H9 (cell line): ENCODE measurements around the gene CLPSL1. TPM values are rescaled to one million over a fixed set of nuclear protein-coding genes. Genes with fewer than 3 reads are reported as not detected.

Source experiments
- DNase-seq: peaks from one replicate; pipeline ENCODE4 v3.0.0-alpha.2; 2017
- H2AFZ ChIP-seq: one replicate; pipeline ENCODE4 v1.6.1; 2013; ENCODE audit warnings: mild to moderate bottlenecking, low read length, control low read depth, moderate library complexity
- H2AK5ac ChIP-seq: 2 replicates; pipeline ENCODE4 v1.6.1; 2013; ENCODE audit warnings: low read length, control low read depth, mixed read lengths; ENCODE audit not compliant: insufficient read length
- H2BK120ac ChIP-seq: one replicate; pipeline ENCODE4 v1.6.1; 2013; ENCODE audit warnings: low read depth, mild to moderate bottlenecking, low read length, control low read depth, inconsistent platforms; ENCODE audit not compliant: poor library complexity, severe bottlenecking
- H2BK12ac ChIP-seq: 2 replicates; pipeline ENCODE4 v1.6.1; 2013; ENCODE audit warnings: low read length, control low read depth, mixed read lengths, low read depth; ENCODE audit not compliant: insufficient read length
- H2BK15ac ChIP-seq: 2 replicates; pipeline ENCODE4 v1.6.1; 2013; ENCODE audit warnings: low read depth, low read length, control low read depth
- H2BK20ac ChIP-seq: one replicate; pipeline ENCODE4 v1.6.1; 2013; ENCODE audit warnings: low read depth, mild to moderate bottlenecking, low read length, control low read depth, inconsistent platforms; ENCODE audit not compliant: poor library complexity, severe bottlenecking
- H2BK5ac ChIP-seq: 2 replicates; pipeline ENCODE4 v1.6.1; 2013; ENCODE audit warnings: low read length, control low read depth, mixed read lengths; ENCODE audit not compliant: insufficient read length
- H3K14ac ChIP-seq: 2 replicates; pipeline ENCODE4 v1.6.1; 2013; ENCODE audit warnings: low read length, control low read depth; ENCODE audit not compliant: insufficient read depth
- H3K18ac ChIP-seq: 2 replicates; pipeline ENCODE4 v1.6.1; 2013; ENCODE audit warnings: low read depth, mild to moderate bottlenecking, mixed read lengths, low read length, control low read depth; ENCODE audit not compliant: insufficient read length
- H3K23ac ChIP-seq: 2 replicates; pipeline ENCODE4 v1.6.1; 2013; ENCODE audit warnings: low read length, control low read depth, mixed read lengths, low read depth; ENCODE audit not compliant: insufficient read length
- H3K23me2 ChIP-seq: 2 replicates; pipeline ENCODE4 v1.6.1; 2013; ENCODE audit warnings: low read depth, mild to moderate bottlenecking, mixed read lengths, low read length, control low read depth; ENCODE audit not compliant: insufficient read length, poor library complexity, severe bottlenecking
- H3K27ac ChIP-seq: 2 replicates; pipeline ENCODE4 v1.5.1; 2013; ENCODE audit warnings: low read length, control low read depth, mixed read lengths, low read depth; ENCODE audit not compliant: insufficient read length
- H3K27me3 ChIP-seq: 2 replicates; pipeline ENCODE4 v1.6.1; 2013; ENCODE audit warnings: low read length, control low read depth, inconsistent platforms; ENCODE audit not compliant: insufficient read depth
- H3K4ac ChIP-seq: 2 replicates; pipeline ENCODE4 v1.6.1; 2013; ENCODE audit warnings: low read depth, mild to moderate bottlenecking, control low read depth, inconsistent platforms, low read length, moderate library complexity
- H3K4me1 ChIP-seq: 2 replicates; pipeline ENCODE4 v1.6.1; 2013; ENCODE audit warnings: low read length, control low read depth, inconsistent platforms; ENCODE audit not compliant: insufficient read depth
- H3K4me2 ChIP-seq: 2 replicates; pipeline ENCODE4 v1.6.1; 2013; ENCODE audit warnings: low read length, control low read depth, mixed read lengths; ENCODE audit not compliant: insufficient read length, insufficient read depth
- H3K56ac ChIP-seq: 2 replicates; pipeline ENCODE4 v1.6.1; 2013; ENCODE audit warnings: low read depth, mild to moderate bottlenecking, mixed read lengths, low read length, control low read depth; ENCODE audit not compliant: insufficient read length
- H3K79me1 ChIP-seq: 2 replicates; pipeline ENCODE4 v1.6.1; 2013; ENCODE audit warnings: low read depth, mild to moderate bottlenecking, moderate library complexity, low read length, control low read depth, inconsistent platforms; ENCODE audit not compliant: insufficient read depth, poor library complexity, severe bottlenecking
- H3K79me2 ChIP-seq: 2 replicates; pipeline ENCODE4 v1.6.1; 2013; ENCODE audit warnings: low read length, control low read depth, inconsistent platforms; ENCODE audit not compliant: insufficient read depth
- H3K9ac ChIP-seq: 2 replicates; pipeline ENCODE4 v1.6.1; 2013; ENCODE audit warnings: low read length, control low read depth, mixed read lengths; ENCODE audit not compliant: insufficient read length; ENCODE audit errors: extremely low read depth
- H3K9me3 ChIP-seq: one replicate; pipeline ENCODE4 v1.6.1; 2013; ENCODE audit warnings: low read depth, low read length, inconsistent platforms; ENCODE audit not compliant: control insufficient read depth
- H3T11ph ChIP-seq: one replicate; pipeline ENCODE4 v1.6.1; 2013; ENCODE audit warnings: mild to moderate bottlenecking, low read length, control low read depth, inconsistent platforms
- H4K20me1 ChIP-seq: one replicate; pipeline ENCODE4 v1.6.1; 2013; ENCODE audit not compliant: control insufficient read depth, insufficient read length, insufficient read depth
- H4K5ac ChIP-seq: 2 replicates; pipeline ENCODE4 v1.6.1; 2013; ENCODE audit warnings: low read depth, mild to moderate bottlenecking, mixed read lengths, low read length, control low read depth; ENCODE audit not compliant: insufficient read length
- H4K8ac ChIP-seq: replicated peaks from 2 replicates; pipeline ENCODE4 v1.6.1; 2013; ENCODE audit warnings: low read length, control low read depth, mixed read lengths, low read depth; ENCODE audit not compliant: insufficient read length
- H4K91ac ChIP-seq: 2 replicates; pipeline ENCODE4 v1.6.1; 2013; ENCODE audit warnings: low read depth, mild to moderate bottlenecking, moderate library complexity, mixed read lengths, low read length, control low read depth; ENCODE audit not compliant: insufficient read length
- H3K27ac Mint-ChIP-seq, 3 experiments: 2 replicates in 2 of 3; 3 replicates in 1 of 3; pipeline ENCODE4 v1.8.0; 2020 to 2021; ENCODE audit warnings: mixed read lengths in 3 of 3, mild to moderate bottlenecking in 1 of 3, moderate library complexity in 1 of 3
- H3K27me3 Mint-ChIP-seq: 2 replicates; pipeline ENCODE4 v1.8.0; 2021; ENCODE audit warnings: low read depth, mild to moderate bottlenecking, moderate library complexity, mixed read lengths
- H3K36me3 Mint-ChIP-seq, 3 experiments: 2 replicates in 2 of 3; 3 replicates in 1 of 3; pipeline ENCODE4 v1.8.0; 2020 to 2021; ENCODE audit warnings: low read depth in 3 of 3, mixed read lengths in 3 of 3; ENCODE audit not compliant: insufficient read depth in 1 of 3
- H3K4me1 Mint-ChIP-seq, 2 experiments: 2 replicates each; pipeline ENCODE4 v1.8.0; 2020; ENCODE audit warnings: mixed read lengths in 2 of 2
- H3K4me3 Mint-ChIP-seq, 2 experiments: 2 replicates in 1 of 2; 3 replicates in 1 of 2; pipeline ENCODE4 v1.8.0; 2020 to 2021; ENCODE audit warnings: mild to moderate bottlenecking in 2 of 2, mixed read lengths in 2 of 2, moderate library complexity in 1 of 2
- H3K9me3 Mint-ChIP-seq, 2 experiments: 2 replicates in 1 of 2; 3 replicates in 1 of 2; pipeline ENCODE4 v1.8.0; 2020; ENCODE audit warnings: mild to moderate bottlenecking in 2 of 2, mixed read lengths in 2 of 2, moderate library complexity in 1 of 2
- WGBS: extraction: QIAGEN DNeasy Blood & Tissue Kit; methylation state at CpG from one replicate; pipeline ENCODE4 v1.1.7; 2013; ENCODE audit warnings: missing lambda C conversion rate, low lambda C conversion rate, mixed read lengths; ENCODE audit not compliant: insufficient read length; ENCODE audit errors: extremely low coverage; 5-methylcytosine and 5-hydroxymethylcytosine counted together
- total RNA-seq: library from RNA; stranded (reverse); gene quantifications from 2 replicates; pipeline ENCODE4 v1.2.1, GENCODE V29; 2021
- TF ChIP-seq, protein P1 (sequence below): fragments of 200-600 bp; sonication (generic); conservative IDR thresholded peaks from 3 replicates; pipeline ENCODE4 v1.8.0; 2021; ENCODE audit warnings: antibody characterized with exemption, mild to moderate bottlenecking

Gene CLPSL1
- total RNA-seq, 1 experiment from 2014 or later = not detected

DNA sequence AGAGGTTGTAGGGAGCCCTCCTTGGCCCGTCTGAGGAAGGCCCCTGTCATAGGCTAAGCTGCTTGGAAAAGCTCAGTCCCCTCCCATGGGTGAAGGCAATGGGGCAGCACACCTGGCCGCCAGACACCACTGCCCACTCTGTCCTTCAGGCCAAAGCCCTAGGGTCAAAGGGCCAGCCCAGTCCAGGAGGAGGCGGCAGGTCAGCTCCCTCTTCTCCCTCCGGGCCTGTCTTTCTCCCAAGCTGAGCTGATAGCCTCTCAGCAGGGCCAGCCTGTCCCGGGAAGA is 9.5 kb upstream of the CLPSL1 start:
- Histone ChIP-seq H3K9ac (no peak overlapping the region), H2BK120ac (no peak overlapping the region), H3K4me1 (no peaks in the 10 kb centered on the region), H3K23me2 (no peaks in the 10 kb centered on the region), H3K9me3 (no peaks in the 10 kb centered on the region), H4K8ac (no peak overlapping the region), H3K18ac (no peak overlapping the region), H3K27me3 (no peaks in the 10 kb centered on the region), H3K27ac (no peak overlapping the region), H2AK5ac (no peak overlapping the region), H3K14ac (no peak overlapping the region), H4K20me1 (no peaks in the 10 kb centered on the region), H3K56ac (no peak overlapping the region), H2BK12ac (no peak overlapping the region), H3K4ac (no peak overlapping the region), H3T11ph (no peak overlapping the region), H2BK15ac (no peak overlapping the region), H3K79me1 (no peaks in the 10 kb centered on the region), H3K4me2 (no peak overlapping the region), H2BK5ac (no peak overlapping the region), H4K91ac (no peak overlapping the region), H2BK20ac (no peak overlapping the region), H3K23ac (no peak overlapping the region), H3K79me2 (no peaks in the 10 kb centered on the region), H4K5ac (no peak overlapping the region), H2AFZ (no peak overlapping the region)
- H3K9me3 Mint-ChIP-seq = no peaks in the 10 kb centered on the region
- H3K4me1 Mint-ChIP-seq = peaks cover 16 to 21% of the 10 kb centered on the region in 2 experiments
- WGBS = no CpG with 5 or more reads among the region's 5 CpGs
- no peaks in the 10 kb centered on the region for H3K36me3 Mint-ChIP-seq
- no peak overlapping the region for H3K4me3 Mint-ChIP-seq
- no peak for DNase-seq
- peaks cover 7% of the 10 kb centered on the region for H3K27me3 Mint-ChIP-seq
- no peak overlapping the region for H3K27ac Mint-ChIP-seq
- TF ChIP-seq, protein P1, sequence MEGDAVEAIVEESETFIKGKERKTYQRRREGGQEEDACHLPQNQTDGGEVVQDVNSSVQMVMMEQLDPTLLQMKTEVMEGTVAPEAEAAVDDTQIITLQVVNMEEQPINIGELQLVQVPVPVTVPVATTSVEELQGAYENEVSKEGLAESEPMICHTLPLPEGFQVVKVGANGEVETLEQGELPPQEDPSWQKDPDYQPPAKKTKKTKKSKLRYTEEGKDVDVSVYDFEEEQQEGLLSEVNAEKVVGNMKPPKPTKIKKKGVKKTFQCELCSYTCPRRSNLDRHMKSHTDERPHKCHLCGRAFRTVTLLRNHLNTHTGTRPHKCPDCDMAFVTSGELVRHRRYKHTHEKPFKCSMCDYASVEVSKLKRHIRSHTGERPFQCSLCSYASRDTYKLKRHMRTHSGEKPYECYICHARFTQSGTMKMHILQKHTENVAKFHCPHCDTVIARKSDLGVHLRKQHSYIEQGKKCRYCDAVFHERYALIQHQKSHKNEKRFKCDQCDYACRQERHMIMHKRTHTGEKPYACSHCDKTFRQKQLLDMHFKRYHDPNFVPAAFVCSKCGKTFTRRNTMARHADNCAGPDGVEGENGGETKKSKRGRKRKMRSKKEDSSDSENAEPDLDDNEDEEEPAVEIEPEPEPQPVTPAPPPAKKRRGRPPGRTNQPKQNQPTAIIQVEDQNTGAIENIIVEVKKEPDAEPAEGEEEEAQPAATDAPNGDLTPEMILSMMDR = no peak
